SK-N-SH treated with all-trans-retinoic acid at 6 μM for 48 hours (cell line): Measurements from ENCODE around the gene POLDIP3.

Experiments used
- CSDC2 ChIP-seq: fragments of 250-450 bp; sonication (Bioruptor Pico); IDR thresholded peaks from 2 replicates; pipeline ENCODE4 v1.5.0; 2020; ENCODE audit warnings: mild to moderate bottlenecking, moderate library complexity
- GLIS3 ChIP-seq: fragments of 250-450 bp; sonication (Bioruptor Pico); IDR thresholded peaks from 2 replicates; pipeline ENCODE4 v1.5.0; 2020; ENCODE audit warnings: mild to moderate bottlenecking, moderate library complexity
- SNAI2 ChIP-seq: fragments of 250-450 bp; sonication (Bioruptor Pico); IDR thresholded peaks from 2 replicates; pipeline ENCODE4 v1.5.0; 2020; ENCODE audit warnings: mild to moderate bottlenecking, moderate library complexity
- ZNF8 ChIP-seq: fragments of 450-650 bp; formaldehyde crosslinking; IDR thresholded peaks from 2 replicates; pipeline ENCODE4 v1.5.0; 2020; ENCODE audit warnings: mild to moderate bottlenecking, moderate library complexity
- TF ChIP-seq, protein P1 (sequence below): fragments of 250-450 bp; sonication (Bioruptor Pico); IDR thresholded peaks from 2 replicates; pipeline ENCODE4 v1.5.1; 2021; ENCODE audit warnings: mild to moderate bottlenecking, moderate library complexity

- TF ChIP-seq SNAI2 (no peak), GLIS3 (CRISPR knock-in tag) (no peak), ZNF8 (no peak), CSDC2 (no peak)
- TF ChIP-seq, protein P1, sequence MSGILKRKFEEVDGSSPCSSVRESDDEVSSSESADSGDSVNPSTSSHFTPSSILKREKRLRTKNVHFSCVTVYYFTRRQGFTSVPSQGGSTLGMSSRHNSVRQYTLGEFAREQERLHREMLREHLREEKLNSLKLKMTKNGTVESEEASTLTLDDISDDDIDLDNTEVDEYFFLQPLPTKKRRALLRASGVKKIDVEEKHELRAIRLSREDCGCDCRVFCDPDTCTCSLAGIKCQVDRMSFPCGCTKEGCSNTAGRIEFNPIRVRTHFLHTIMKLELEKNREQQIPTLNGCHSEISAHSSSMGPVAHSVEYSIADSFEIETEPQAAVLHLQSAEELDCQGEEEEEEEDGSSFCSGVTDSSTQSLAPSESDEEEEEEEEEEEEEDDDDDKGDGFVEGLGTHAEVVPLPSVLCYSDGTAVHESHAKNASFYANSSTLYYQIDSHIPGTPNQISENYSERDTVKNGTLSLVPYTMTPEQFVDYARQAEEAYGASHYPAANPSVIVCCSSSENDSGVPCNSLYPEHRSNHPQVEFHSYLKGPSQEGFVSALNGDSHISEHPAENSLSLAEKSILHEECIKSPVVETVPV: no peak
Measured at GRCh38 chr22:42608136-42608822, 6.4 kb downstream of the POLDIP3 start.
